ENCODE results near the gene ZNF107. TPM values are rescaled to one million over a fixed set of nuclear protein-coding genes. Genes with fewer than 3 reads are reported as not detected.

ZNF107 gene
- total RNA-seq, 2 experiments from 2014 or later = 13.5 to 14.3 TPM

DNA sequence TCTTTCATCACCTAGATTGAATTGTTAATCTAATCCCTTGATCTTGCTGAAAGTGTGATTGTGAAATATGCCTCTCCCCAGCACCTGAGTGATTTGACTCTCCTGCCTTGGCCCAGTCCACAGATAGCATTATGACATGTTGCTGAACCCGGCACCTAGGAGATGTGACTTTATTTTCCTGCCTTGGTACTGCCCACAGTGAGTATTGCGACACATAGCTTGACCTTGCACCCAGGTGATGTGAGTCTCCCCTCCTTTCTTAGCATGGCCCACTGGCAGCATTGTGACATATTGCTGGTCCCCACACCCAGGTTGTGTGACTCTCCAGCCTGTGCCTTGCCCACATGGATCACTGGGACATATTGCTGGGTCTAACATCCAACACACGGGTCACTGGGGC, 32.5 kb upstream of the ZNF107 start:
- POLR2A ChIA-PET = no interaction called here
- no peak for DNase-seq

DNA sequence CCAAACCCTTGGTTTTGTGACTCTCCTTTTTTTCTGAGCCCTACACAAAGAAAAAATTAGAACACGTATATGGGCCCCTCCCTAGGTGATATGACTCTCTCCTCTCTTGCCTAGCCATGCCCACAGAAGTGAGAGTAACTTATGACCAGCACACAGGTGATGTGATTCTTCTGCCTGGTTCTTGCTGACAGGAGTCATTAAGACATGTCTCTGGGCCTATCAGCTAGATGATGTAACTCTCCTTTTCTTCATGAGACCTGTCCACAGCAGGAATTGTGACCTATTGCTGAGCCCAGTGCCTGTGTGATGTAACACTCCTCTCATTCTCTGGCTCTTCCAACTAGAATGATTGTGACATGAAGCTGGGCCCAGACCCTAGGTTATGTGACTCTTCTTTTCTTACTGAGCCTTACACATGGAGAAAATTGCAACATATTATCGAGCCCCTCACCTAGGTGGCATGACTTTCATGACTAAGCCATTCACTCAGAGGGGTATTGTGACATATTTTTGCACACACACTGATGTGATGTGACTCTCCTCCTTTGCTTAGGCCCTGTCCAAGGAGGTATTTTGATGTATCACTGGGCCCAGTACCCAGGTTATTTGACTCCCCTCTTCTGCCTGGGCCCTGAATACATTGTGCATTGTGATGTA, 31.4 kb upstream of the ZNF107 start:
- Mint-ChIP-seq H3K27me3 (no peaks in the 10 kb centered on the region), H3K4me1 (ENCODE audit: low read depth) (no peaks in the 10 kb centered on the region), H3K4me3 (no peak overlapping the region), H3K27ac (no peak overlapping the region), H3K9me3 (no peaks in the 10 kb centered on the region), H3K36me3 (no peaks in the 10 kb centered on the region)
- intact Hi-C loops (cut with micrococcal nuclease) = loop anchor here (10.0 kb wide), 1 partner anchor 250 kb away; no protein-coding TSS in a partner anchor
- no peak for DNase-seq
- ChIA-PET POLR2A (no interaction called here), CTCF (no interaction called here)

More for the DNA sequence above, 32.5 kb upstream of the ZNF107 start:
- Mint-ChIP-seq H3K36me3 (no peaks in the 10 kb centered on the region), H3K27me3 (no peaks in the 10 kb centered on the region), H3K9me3 (no peaks in the 10 kb centered on the region), H3K27ac (no peak overlapping the region), H3K4me3 (no peak overlapping the region), H3K4me1 (ENCODE audit: low read depth) (no peaks in the 10 kb centered on the region)
- intact Hi-C loops (cut with micrococcal nuclease) = loop anchor here (10.0 kb wide), 1 partner anchor 251 kb away; no protein-coding TSS in a partner anchor
- CTCF ChIA-PET = no interaction called here

DNA sequence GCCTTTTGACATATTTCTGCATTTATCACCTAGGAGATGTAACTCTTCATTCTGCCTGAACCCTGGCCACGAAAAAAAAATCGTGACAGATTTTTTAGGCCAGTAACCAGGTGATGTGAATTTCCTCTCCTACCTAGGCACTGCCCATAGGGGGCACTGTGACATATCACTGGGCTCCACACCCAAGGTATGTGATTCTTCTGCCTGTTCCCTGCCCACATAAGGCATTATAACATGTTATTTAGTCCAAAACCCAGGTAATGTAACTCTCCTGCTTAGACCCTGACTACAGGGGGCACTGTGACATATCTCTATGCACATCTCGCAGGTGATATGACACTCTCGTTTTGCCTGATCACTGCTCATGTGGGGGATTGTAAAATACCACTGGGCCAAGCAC, 29.5 kb upstream of the ZNF107 start:
- no peaks in the 10 kb centered on the region for H3K9me3 Mint-ChIP-seq
- ChIA-PET POLR2A (no interaction called here), CTCF (no interaction called here)
- H3K27ac Mint-ChIP-seq = no peak overlapping the region
- H3K27me3 Mint-ChIP-seq = no peaks in the 10 kb centered on the region
- peak; percentile 35 for DNase-seq
- intact Hi-C loops (cut with micrococcal nuclease) = loop anchor here (10.0 kb wide), 1 partner anchor 248 kb away; no protein-coding TSS in a partner anchor
- H3K36me3 Mint-ChIP-seq = no peaks in the 10 kb centered on the region
- no peak overlapping the region for H3K4me3 Mint-ChIP-seq
- H3K4me1 Mint-ChIP-seq (ENCODE audit: low read depth) = no peaks in the 10 kb centered on the region

DNA sequence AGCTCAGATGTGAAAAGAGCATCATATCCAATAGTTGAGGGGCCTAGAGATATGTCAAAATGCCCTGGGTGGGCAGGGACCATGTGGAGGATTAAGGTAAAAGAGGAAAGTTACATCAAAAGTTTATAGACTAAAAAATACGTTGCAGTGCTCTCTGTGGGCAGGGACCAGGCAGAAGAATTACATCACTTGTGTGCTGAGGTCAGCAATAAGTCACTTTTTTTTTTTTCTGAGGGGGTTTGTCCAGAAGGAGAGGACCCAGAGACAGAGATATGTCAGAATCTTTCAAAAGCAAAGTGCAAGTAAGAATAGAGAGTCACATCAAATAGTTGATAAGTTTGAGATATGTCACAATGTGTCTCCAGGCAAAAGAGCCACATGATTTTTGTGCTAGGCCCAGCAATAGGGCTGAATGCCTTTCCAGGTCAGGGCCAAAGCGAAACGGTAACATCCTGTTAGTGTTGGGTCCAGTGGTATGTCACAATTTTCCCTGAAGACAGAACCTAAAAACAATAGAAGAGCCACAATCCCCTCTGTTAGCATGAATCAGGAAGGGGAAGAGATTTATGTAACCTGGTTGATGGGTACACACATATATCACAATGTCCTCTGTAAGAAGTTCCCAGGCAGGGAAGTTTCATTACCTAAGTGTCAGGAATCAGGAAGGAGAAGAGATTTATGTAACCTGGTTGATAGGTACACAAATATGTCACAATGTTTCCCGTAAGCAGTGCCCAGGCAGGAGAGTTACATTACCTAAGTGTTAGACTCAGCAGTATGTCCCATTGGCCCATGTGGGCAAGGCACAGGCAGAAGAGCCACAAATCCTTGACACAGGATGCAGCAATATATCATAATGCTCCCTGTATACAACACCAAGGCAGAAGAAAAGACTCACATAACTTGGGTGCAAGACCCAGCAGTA, 28.1 kb upstream of the ZNF107 start:
- ChIA-PET CTCF (no interaction called here), POLR2A (no interaction called here)
- no peak for DNase-seq
- Mint-ChIP-seq H3K27me3 (no peaks in the 10 kb centered on the region), H3K4me1 (ENCODE audit: low read depth) (no peaks in the 10 kb centered on the region), H3K27ac (no peak overlapping the region), H3K4me3 (no peak overlapping the region), H3K9me3 (no peaks in the 10 kb centered on the region), H3K36me3 (no peaks in the 10 kb centered on the region)
- intact Hi-C loops (cut with micrococcal nuclease) = loop anchor here (10.0 kb wide), 1 partner anchor 247 kb away; no protein-coding TSS in a partner anchor

DNA sequence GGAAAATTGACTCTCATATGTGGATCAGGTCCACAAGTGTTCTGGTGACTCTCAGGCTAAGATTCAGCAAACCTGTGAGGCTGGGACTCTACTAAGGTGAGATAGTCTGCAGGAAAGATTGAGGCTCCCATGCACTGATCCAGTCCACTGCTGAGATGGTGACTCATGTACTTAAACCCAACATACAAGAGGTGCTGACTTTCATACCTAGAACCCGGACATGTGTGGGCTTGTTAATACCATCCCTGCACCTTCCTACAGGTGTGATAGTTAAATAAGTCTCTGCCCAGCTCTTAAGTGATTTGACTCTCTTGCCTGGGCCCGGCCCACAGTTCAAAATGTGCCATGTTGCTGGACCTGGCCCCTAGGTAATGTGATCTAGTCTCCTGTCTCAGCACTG, 27.1 kb upstream of the ZNF107 start:
- Mint-ChIP-seq H3K36me3 (no peaks in the 10 kb centered on the region), H3K4me1 (ENCODE audit: low read depth) (no peaks in the 10 kb centered on the region), H3K27me3 (no peaks in the 10 kb centered on the region), H3K4me3 (no peak overlapping the region), H3K27ac (no peak overlapping the region), H3K9me3 (no peaks in the 10 kb centered on the region)
- DNase-seq = no peak
- ChIA-PET POLR2A (no interaction called here), CTCF (no interaction called here)
- intact Hi-C loops (cut with micrococcal nuclease) = loop anchor here (10.0 kb wide), 1 partner anchor 246 kb away; no protein-coding TSS in a partner anchor

DNA sequence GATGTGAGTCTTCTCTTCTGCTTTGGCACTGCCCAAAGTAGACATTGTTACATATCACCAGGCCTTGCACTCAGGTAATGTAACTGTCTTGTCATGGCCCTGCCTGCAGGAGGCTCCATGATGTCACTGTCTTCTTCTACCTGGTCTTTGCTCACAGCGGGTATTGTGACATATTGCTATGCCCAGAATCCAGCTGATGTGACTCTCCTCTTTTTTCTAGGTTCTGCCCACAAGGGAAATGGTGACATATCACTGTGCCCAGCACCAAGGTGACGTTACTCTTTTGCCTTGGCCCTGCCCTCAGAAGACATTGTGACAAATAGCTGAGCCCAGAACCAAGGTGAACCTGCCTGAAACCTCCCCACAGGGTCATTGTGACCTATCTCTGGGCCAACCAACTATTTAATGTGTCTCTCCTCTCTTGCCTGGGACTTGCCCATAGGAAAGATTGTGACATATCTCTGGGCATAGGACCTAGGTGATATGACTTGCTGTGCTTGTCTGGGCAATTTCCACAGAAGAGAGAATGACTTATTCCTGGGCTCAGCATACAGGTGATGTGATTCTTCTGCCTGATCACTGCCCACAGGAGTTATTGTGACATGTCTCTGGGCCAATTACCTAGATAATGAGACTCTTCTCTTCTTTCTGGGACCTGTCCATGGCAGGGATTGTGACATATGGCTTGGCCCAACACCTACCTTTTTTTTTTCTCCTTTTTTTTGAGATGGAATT, 26.5 kb upstream of the ZNF107 start:
- H3K36me3 Mint-ChIP-seq = no peaks in the 10 kb centered on the region
- POLR2A ChIA-PET = no interaction called here
- H3K4me1 Mint-ChIP-seq (ENCODE audit: low read depth) = no peaks in the 10 kb centered on the region
- no peak overlapping the region for H3K27ac Mint-ChIP-seq
- CTCF ChIA-PET = no interaction called here
- no peaks in the 10 kb centered on the region for H3K9me3 Mint-ChIP-seq
- intact Hi-C loops (cut with micrococcal nuclease) = loop anchor here (10.0 kb wide), 1 partner anchor 245 kb away; no protein-coding TSS in a partner anchor
- no peak overlapping the region for H3K4me3 Mint-ChIP-seq
- peak; percentile 15 for DNase-seq
- H3K27me3 Mint-ChIP-seq = no peaks in the 10 kb centered on the region

DNA sequence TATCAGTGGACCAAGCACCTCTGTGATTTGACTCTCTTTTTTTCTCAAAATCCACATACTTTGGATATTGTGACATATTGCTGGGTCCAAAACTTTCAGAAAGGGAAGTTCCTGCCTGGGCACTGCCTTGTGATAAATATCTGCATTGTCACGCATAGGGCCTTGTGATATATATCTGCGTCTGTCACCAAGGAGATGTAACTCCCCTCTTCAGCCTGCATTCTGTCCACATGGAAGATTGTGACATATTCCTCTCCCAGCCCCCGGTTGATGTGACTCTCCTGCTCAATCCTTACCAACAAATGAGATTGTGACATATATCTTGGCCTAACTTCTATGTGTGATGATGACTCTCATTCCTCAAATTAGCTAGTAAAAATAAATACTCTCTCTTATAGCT, 25.4 kb upstream of the ZNF107 start:
- Mint-ChIP-seq H3K27me3 (no peaks in the 10 kb centered on the region), H3K9me3 (no peaks in the 10 kb centered on the region), H3K36me3 (no peaks in the 10 kb centered on the region), H3K27ac (no peak overlapping the region), H3K4me3 (no peak overlapping the region), H3K4me1 (ENCODE audit: low read depth) (no peaks in the 10 kb centered on the region)
- ChIA-PET CTCF (no interaction called here), POLR2A (no interaction called here)
- intact Hi-C loops (cut with micrococcal nuclease) = no loop called here
- no peak for DNase-seq

DNA sequence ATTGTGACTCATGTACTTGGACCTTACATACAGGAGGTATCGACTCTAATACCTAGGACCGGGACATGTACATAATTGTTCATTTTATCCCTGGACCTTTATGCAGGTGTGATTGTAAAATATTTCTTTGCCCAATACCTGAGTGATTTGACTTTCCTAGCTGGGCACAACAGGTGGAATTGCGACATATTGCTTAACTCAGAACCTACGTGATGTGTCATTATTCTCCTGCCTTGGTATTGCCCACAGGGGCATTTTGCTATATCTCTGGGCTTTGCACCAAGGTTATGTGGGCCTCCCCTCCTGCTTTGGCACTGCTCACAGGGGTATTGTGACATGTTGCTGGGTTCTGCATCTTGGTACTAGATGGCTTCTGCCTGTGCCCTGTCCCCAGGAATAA, 23.9 kb upstream of the ZNF107 start:
- ChIA-PET CTCF (no interaction called here), POLR2A (no interaction called here)
- Mint-ChIP-seq H3K36me3 (no peaks in the 10 kb centered on the region), H3K9me3 (no peaks in the 10 kb centered on the region), H3K27me3 (no peaks in the 10 kb centered on the region), H3K27ac (no peak overlapping the region), H3K4me3 (no peak overlapping the region), H3K4me1 (ENCODE audit: low read depth) (no peaks in the 10 kb centered on the region)
- intact Hi-C loops (cut with micrococcal nuclease) = no loop called here
- DNase-seq = no peak

DNA sequence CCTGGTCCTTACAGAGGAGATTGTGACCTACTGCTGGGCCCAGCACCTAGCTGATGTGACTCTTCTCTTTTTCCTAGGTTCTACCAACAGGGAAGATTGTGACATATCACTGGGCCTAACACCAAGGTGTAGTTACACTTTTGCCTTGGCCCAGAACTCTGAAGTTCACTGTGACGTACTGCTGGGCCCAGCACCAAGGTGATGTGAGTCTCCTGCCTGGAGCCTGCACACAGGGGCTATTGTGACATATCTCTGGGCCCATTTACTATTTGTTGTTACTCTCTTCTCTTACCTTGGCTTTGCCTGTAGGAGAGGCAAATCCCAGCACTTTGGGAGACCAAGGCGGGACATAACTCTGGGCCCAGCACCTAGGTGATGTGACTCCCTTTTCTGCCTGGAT, 23.1 kb upstream of the ZNF107 start:
- ChIA-PET CTCF (no interaction called here), POLR2A (no interaction called here)
- H3K4me1 Mint-ChIP-seq (ENCODE audit: low read depth) = no peaks in the 10 kb centered on the region
- intact Hi-C loops (cut with micrococcal nuclease) = no loop called here
- no peaks in the 10 kb centered on the region for H3K36me3 Mint-ChIP-seq
- H3K27ac Mint-ChIP-seq = no peak overlapping the region
- no peaks in the 10 kb centered on the region for H3K27me3 Mint-ChIP-seq
- no peak overlapping the region for H3K4me3 Mint-ChIP-seq
- no peak for DNase-seq
- no peaks in the 10 kb centered on the region for H3K9me3 Mint-ChIP-seq

DNA sequence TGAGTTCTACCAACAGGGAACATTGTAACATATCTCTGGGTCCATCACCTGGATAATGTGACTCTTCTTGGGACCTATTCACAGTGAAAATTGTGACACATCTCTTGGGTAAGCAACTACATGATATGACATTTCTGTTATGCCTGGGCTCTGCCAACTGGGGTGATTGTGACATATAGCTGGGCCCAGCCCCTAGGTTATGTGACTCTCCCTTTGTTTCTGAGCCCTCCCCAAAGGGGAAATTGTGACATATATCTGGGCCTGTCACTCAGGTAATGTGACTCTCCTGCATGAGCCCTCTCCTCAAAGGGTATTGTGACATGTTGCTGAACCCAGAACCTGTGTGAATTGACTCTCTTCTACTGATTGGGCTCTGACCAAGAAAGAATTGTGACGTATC, 22.4 kb upstream of the ZNF107 start:
- ChIA-PET CTCF (no interaction called here), POLR2A (no interaction called here)
- DNase-seq = no peak
- H3K27me3 Mint-ChIP-seq = no peaks in the 10 kb centered on the region
- H3K27ac Mint-ChIP-seq = no peak overlapping the region
- no peaks in the 10 kb centered on the region for H3K9me3 Mint-ChIP-seq
- intact Hi-C loops (cut with micrococcal nuclease) = no loop called here
- H3K4me1 Mint-ChIP-seq (ENCODE audit: low read depth) = no peaks in the 10 kb centered on the region
- H3K36me3 Mint-ChIP-seq = no peaks in the 10 kb centered on the region
- no peak overlapping the region for H3K4me3 Mint-ChIP-seq

DNA sequence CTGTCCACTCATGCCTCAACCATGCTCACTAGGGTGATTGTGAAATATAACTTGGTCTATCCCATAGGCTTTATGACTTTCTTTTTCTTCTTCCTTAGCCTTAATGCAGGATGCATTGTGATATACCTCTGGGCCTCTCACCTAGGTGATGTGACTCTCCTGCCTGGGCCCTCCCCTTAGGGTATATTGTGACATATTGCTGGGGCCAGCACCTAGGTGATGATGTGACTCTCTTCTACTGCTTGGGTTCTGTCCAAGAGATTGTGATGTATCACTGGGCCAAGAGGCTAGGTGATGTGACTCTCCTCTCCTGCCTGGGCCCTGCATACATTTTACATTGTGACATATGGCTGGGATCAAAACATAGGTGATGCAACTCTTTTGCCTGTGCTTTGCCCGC, 14.7 kb upstream of the ZNF107 start:
- Mint-ChIP-seq H3K4me3 (no peak overlapping the region), H3K27ac (no peak overlapping the region), H3K9me3 (no peaks in the 10 kb centered on the region), H3K4me1 (ENCODE audit: low read depth) (no peaks in the 10 kb centered on the region), H3K36me3 (no peaks in the 10 kb centered on the region), H3K27me3 (no peaks in the 10 kb centered on the region)
- no peak for DNase-seq
- ChIA-PET POLR2A (no interaction called here), CTCF (no interaction called here)
- intact Hi-C loops (cut with micrococcal nuclease) = no loop called here

DNA sequence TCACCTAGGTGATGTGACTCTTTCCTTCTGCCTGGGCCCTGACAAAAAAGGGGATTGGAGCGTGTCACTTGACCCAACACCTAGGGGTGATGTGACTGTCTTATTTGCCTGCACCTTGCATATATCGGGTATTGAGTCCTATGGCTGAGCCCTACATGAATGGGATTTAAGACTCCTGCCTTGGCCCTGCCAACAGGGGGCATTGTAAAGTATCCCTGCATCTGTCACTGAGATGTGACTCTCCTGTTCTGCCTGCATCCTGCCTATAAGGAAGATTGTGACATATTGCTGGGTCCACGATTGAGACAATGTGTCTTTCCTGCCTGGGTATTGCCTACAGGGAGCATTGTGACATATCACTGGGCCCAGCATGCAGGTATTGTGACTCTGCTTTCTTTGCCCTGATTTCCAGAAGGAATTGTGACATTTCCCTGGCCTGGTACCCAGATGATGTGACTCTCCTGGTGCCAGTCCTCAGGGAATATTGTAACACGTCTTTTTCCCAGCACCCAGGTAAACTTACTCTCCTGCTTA, 14.2 kb upstream of the ZNF107 start:
- H3K27me3 Mint-ChIP-seq = no peaks in the 10 kb centered on the region
- H3K4me3 Mint-ChIP-seq = no peak overlapping the region
- ChIA-PET POLR2A (no interaction called here), CTCF (no interaction called here)
- H3K4me1 Mint-ChIP-seq (ENCODE audit: low read depth) = no peaks in the 10 kb centered on the region
- no peak overlapping the region for H3K27ac Mint-ChIP-seq
- no peak for DNase-seq
- no peaks in the 10 kb centered on the region for H3K9me3 Mint-ChIP-seq
- H3K36me3 Mint-ChIP-seq = no peaks in the 10 kb centered on the region
- intact Hi-C loops (cut with micrococcal nuclease) = no loop called here

All from activated CD4-positive, alpha-beta memory T cell treated with anti-CD3 and anti-CD28 coated beads for 36 hours (primary cell).